Upper lobe of left lung (tissue), 6 donors: ENCODE data around the gene MAOA. TPM values are rescaled to one million over a fixed set of nuclear protein-coding genes. Genes with fewer than 3 reads are reported as not detected.

Source experiments
- ATAC-seq, 2 donors: fragments of 200-7000 bp; cut with Tn5 transposase; one replicate each; pipeline ENCODE4 v1.9.1; 2022; ENCODE audit warnings: mild to moderate bottlenecking in 2 of 2, moderate library complexity in 2 of 2; ENCODE audit not compliant: low FRiP score in 2 of 2
- DNase-seq, 2 donors: peaks; one replicate each; pipeline ENCODE4 v3.0.0-alpha.2; 2019 to 2020
- H3K27ac ChIP-seq, 4 donors: fragments of 200-600 bp; sonication (generic); one replicate each; pipeline ENCODE4 v1.5.1; 2016 to 2019
- H3K27me3 ChIP-seq, 4 donors: fragments of 200-600 bp; sonication (generic); one replicate each; pipeline ENCODE4 v1.5.1; 2017 to 2019
- H3K36me3 ChIP-seq, 4 donors: fragments of 200-600 bp; sonication (generic); one replicate each; pipeline ENCODE4 v1.5.1; 2016 to 2019
- H3K4me1 ChIP-seq, 4 donors: fragments of 200-600 bp; sonication (generic); one replicate each; pipeline ENCODE4 v1.5.1; 2018 to 2019
- H3K4me3 ChIP-seq, 4 donors: fragments of 200-600 bp; sonication (generic); one replicate each; pipeline ENCODE4 v1.5.1; 2017 to 2019; ENCODE audit warnings: mild to moderate bottlenecking in 2 of 4, moderate library complexity in 1 of 4
- H3K9me3 ChIP-seq, 4 donors: fragments of 200-600 bp; sonication (generic); one replicate each; pipeline ENCODE4 v1.5.1; 2018 to 2019
- EP300 ChIP-seq, 4 donors: sonication (generic); formaldehyde crosslinking; IDR thresholded peaks; one replicate each; pipeline ENCODE4 v1.5.1; 2017; ENCODE audit warnings: antibody characterized with exemption in 4 of 4, control low read depth in 2 of 4
- POLR2A ChIP-seq, 4 donors: fragments of 450-650 bp; IDR thresholded peaks; one replicate each; pipeline ENCODE4 v1.5.1; 2016 to 2017; ENCODE audit warnings: antibody characterized with exemption in 4 of 4, mild to moderate bottlenecking in 2 of 4
- POLR2AphosphoS5 ChIP-seq, 2 donors: sonication (generic); formaldehyde crosslinking; IDR thresholded peaks; one replicate each; pipeline ENCODE4 v1.5.1; 2017; ENCODE audit warnings: antibody characterized with exemption in 2 of 2
- WGBS, 2 donors: methylation state at CpG; one replicate each; pipeline ENCODE4 v1.1.5; 2017 to 2018; 5-methylcytosine and 5-hydroxymethylcytosine counted together
- total RNA-seq, 6 donors: library from RNA; depleted of rRNA in 4 of 6; stranded (reverse); fragments of >200 nt in 4 of 6; gene quantifications; one replicate each; pipeline versions ENCODE4 v1.1.0 to v1.2.1, GENCODE V29; 2016 to 2021
- TF ChIP-seq, protein P1 (sequence below), 6 experiments: fragments of 450-650 bp in 4 of 6; fragments of 200-600 bp in 2 of 6; sonication (generic) in 2 of 6; IDR thresholded peaks; one replicate each; pipeline ENCODE4 v1.5.1; 2016 to 2019; ENCODE audit warnings: antibody characterized with exemption in 6 of 6
- donor health status: DM: no; HTN: no; CAD: no; lungs with moderate emphysema.
- donor health status: DM: no; HTN: yes; CAD: no; lungs with severe emphysema.

Gene MAOA
- total RNA-seq, 6 donors from 2014 or later = 112 to 300 (median 204) TPM

DNA sequence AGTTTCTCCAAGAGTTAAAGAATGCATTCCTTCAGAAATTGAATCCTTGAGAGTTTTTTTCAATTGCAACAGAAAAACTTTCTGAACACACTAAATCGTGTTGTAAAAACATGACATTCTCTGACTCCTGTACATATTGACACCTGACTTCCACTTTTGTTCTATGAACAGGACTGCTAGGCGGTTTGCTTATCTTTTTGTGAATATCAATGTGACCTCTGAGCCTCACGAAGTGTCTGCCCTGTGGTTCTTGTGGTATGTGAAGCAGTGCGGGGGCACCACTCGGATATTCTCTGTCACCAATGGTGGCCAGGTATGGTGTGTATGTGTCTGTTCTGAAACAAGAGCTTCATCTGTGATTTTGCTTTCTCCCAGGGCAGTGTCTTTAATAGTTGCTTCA, 71.9 kb downstream of the MAOA start:
- no peaks in the 10 kb centered on the region for H3K27me3 ChIP-seq
- TF ChIP-seq POLR2AphosphoS5 (IDR thresholded peaks at IDR 0.05) (no peak), POLR2A (IDR thresholded peaks at IDR 0.05) (no peak), EP300 (IDR thresholded peaks at IDR 0.05) (no peak)
- TF ChIP-seq, protein P1, sequence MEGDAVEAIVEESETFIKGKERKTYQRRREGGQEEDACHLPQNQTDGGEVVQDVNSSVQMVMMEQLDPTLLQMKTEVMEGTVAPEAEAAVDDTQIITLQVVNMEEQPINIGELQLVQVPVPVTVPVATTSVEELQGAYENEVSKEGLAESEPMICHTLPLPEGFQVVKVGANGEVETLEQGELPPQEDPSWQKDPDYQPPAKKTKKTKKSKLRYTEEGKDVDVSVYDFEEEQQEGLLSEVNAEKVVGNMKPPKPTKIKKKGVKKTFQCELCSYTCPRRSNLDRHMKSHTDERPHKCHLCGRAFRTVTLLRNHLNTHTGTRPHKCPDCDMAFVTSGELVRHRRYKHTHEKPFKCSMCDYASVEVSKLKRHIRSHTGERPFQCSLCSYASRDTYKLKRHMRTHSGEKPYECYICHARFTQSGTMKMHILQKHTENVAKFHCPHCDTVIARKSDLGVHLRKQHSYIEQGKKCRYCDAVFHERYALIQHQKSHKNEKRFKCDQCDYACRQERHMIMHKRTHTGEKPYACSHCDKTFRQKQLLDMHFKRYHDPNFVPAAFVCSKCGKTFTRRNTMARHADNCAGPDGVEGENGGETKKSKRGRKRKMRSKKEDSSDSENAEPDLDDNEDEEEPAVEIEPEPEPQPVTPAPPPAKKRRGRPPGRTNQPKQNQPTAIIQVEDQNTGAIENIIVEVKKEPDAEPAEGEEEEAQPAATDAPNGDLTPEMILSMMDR (IDR thresholded peaks at IDR 0.05) = no peak
- WGBS, 2 donors = 48 to 65% methylated on average over 5 of the region's 5 CpGs
- H3K36me3 ChIP-seq = peaks cover 0 to 24% (median 0%) of the 10 kb centered on the region in 4 donors
- no peaks in the 10 kb centered on the region for H3K9me3 ChIP-seq
- DNase-seq (no peak), ATAC-seq (no peak)
- H3K4me1 ChIP-seq = peaks cover 0 to 4% (median 0%) of the 10 kb centered on the region in 4 donors
- no peak overlapping the region for H3K27ac ChIP-seq
- no peak overlapping the region for H3K4me3 ChIP-seq

DNA sequence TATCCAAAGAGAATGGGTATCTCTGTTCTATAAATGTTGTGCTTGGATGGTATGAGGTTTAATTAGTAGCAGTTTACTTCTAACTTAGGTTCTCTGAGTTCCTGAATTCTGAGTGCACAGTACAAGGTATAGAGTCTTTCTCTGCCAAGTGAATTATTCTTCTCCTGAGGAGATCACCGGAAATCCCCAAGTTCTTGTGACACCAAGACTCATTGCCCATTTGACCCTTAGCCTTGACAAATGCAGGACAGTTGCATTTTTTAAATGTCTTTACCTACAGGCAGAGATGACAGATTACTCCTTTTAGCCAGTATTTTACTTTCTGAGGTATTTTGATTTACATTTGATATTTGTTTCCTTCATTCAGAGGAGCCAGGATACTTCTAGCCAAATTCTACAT, 72.9 kb downstream of the MAOA start:
- DNase-seq = no peak
- no peak for TF ChIP-seq POLR2A (IDR thresholded peaks at IDR 0.05)
- TF ChIP-seq, protein P1 (IDR thresholded peaks at IDR 0.05) = no peak
- no peak for ATAC-seq
- Histone ChIP-seq H3K9me3 (no peaks in the 10 kb centered on the region), H3K4me3 (no peak overlapping the region), H3K27me3 (no peaks in the 10 kb centered on the region), H3K4me1 (peaks cover 0 to 4% (median 0%) of the 10 kb centered on the region in 4 donors), H3K27ac (peak overlapping the region in 1 of 4 donors; percentile 24), H3K36me3 (peaks cover 0 to 31% (median 0%) of the 10 kb centered on the region in 4 donors)
- WGBS, 2 donors = 84 to 86% methylated on average over 1 of the region's 1 CpG

DNA sequence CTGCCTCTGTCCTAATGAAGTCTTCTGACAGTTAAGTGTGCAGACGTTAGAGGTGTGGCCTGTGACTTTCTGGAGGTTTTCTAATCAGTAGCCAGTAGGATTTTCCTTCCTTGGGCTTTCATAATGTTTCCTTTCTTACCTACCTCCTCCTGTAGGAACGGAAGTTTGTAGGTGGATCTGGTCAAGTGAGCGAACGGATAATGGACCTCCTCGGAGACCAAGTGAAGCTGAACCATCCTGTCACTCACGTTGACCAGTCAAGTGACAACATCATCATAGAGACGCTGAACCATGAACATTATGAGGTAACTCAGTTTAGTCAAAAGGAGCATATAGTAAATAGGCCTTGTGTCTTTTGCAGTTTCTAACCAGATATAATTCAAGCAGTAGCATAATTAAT, 75.0 kb downstream of the MAOA start:
- ATAC-seq = no peak
- Histone ChIP-seq H3K4me3 (no peak overlapping the region), H3K9me3 (no peaks in the 10 kb centered on the region), H3K36me3 (peaks cover 0 to 38% (median 0%) of the 10 kb centered on the region in 4 donors), H3K27ac (no peak overlapping the region), H3K27me3 (no peaks in the 10 kb centered on the region), H3K4me1 (peaks cover 0 to 4% (median 0%) of the 10 kb centered on the region in 4 donors)
- TF ChIP-seq POLR2AphosphoS5 (IDR thresholded peaks at IDR 0.05) (no peak), POLR2A (IDR thresholded peaks at IDR 0.05) (no peak), EP300 (IDR thresholded peaks at IDR 0.05) (no peak)
- TF ChIP-seq, protein P1 (IDR thresholded peaks at IDR 0.05) = no peak
- 86 to 98% methylated on average over 7 of the region's 7 CpGs for WGBS, 2 donors
- DNase-seq = no peak

DNA sequence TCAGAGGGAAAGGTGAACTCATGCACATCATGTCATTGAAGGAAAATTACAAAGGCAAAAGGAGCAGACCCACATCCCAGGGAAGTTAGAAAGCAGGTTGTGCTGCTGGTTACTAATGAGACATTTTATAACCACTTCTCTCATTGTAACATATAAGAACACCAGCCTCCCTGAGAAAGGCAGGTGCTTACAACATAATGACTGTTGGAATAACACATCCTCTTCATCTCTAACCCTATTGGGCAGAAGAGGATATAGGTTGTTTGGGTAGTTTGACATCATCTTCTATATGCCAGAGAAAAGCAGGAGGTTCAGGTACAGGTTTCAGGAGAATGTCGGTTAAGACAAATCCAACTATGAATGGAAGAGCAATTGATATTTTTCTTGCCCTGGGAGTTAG, 77.6 kb downstream of the MAOA start:
- H3K9me3 ChIP-seq = no peaks in the 10 kb centered on the region
- DNase-seq = no peak
- H3K4me3 ChIP-seq = no peak overlapping the region
- no peak for ATAC-seq
- H3K36me3 ChIP-seq = peaks cover 0 to 54% (median 0%) of the 10 kb centered on the region in 4 donors
- H3K27me3 ChIP-seq = no peaks in the 10 kb centered on the region
- no peak overlapping the region for H3K27ac ChIP-seq
- no peaks in the 10 kb centered on the region for H3K4me1 ChIP-seq
- TF ChIP-seq EP300 (IDR thresholded peaks at IDR 0.05) = no peak
- no peak for TF ChIP-seq POLR2AphosphoS5 (IDR thresholded peaks at IDR 0.05)
- TF ChIP-seq, protein P1 (IDR thresholded peaks at IDR 0.05) = no peak
- TF ChIP-seq POLR2A (IDR thresholded peaks at IDR 0.05) = no peak
- 91 to 95% methylated on average over 1 of the region's 1 CpG for WGBS, 2 donors

DNA sequence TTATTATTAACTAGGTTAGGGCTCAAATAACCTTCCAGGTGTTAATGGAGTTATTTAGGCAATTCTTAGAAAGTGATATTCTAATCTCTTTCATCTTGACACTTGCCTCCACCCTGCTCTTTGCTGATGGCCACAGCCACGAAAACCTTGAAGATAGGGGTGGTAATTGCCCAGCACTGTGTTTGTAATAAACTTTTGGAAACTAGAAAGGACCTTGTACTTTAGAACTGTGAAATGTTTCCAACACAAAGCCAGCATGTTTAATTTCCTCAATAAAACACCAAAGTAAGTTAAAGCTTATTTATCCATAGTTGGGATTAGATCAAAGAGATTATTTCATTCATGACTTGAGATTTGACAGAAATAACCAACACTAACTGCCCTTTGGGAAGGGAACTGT, 78.3 kb downstream of the MAOA start:
- Histone ChIP-seq H3K36me3 (peaks cover 0 to 54% (median 0%) of the 10 kb centered on the region in 4 donors), H3K4me3 (no peak overlapping the region), H3K27ac (no peak overlapping the region), H3K9me3 (no peaks in the 10 kb centered on the region), H3K4me1 (no peaks in the 10 kb centered on the region), H3K27me3 (no peaks in the 10 kb centered on the region)
- ATAC-seq = no peak
- no peak for DNase-seq
- 57 to 58% methylated on average over 1 of the region's 1 CpG for WGBS, 2 donors
- TF ChIP-seq EP300 (IDR thresholded peaks at IDR 0.05) = no peak
- no peak for TF ChIP-seq POLR2AphosphoS5 (IDR thresholded peaks at IDR 0.05)
- no peak for TF ChIP-seq POLR2A (IDR thresholded peaks at IDR 0.05)
